ENCODE measurements around the gene CD101.

CD101 gene

GRCh38 chr1:117014209-117014608, 12.6 kb downstream of the CD101 start:
- DNase-seq (ENCODE audit: low spot score), result no peak

GRCh38 chr1:117015724-117016123, 14.2 kb downstream of the CD101 start:
- no peak for DNase-seq (ENCODE audit: low spot score)

- no peak for DNase-seq (ENCODE audit: low spot score)
Observed at GRCh38 chr1:117017062-117017461, 15.5 kb downstream of the CD101 start.

- DNase-seq (ENCODE audit: low spot score), result no peak
Observed at GRCh38 chr1:117017648-117018047, 16.1 kb downstream of the CD101 start.

GRCh38 chr1:117020526-117021156, 19.1 kb downstream of the CD101 start:
- DNase-seq (ENCODE audit: low spot score), result no peak

GRCh38 chr1:117022114-117022513, 20.6 kb downstream of the CD101 start:
- DNase-seq (ENCODE audit: low spot score), result no peak

GRCh38 chr1:117025568-117025967, 24.0 kb downstream of the CD101 start:
- no peak for DNase-seq (ENCODE audit: low spot score)

GRCh38 chr1:117026361-117026760, 24.8 kb downstream of the CD101 start:
- no peak for DNase-seq (ENCODE audit: low spot score)

GRCh38 chr1:117029685-117030084, 28.1 kb downstream of the CD101 start:
- DNase-seq (ENCODE audit: low spot score), result no peak

- no peak for DNase-seq (ENCODE audit: low spot score)
Observed at GRCh38 chr1:117030271-117030877, 28.8 kb downstream of the CD101 start.

- DNase-seq (ENCODE audit: low spot score), result no peak
Observed at GRCh38 chr1:117032266-117032665, 30.7 kb downstream of the CD101 start.

- no peak for DNase-seq (ENCODE audit: low spot score)
Observed at GRCh38 chr1:117032681-117033539, 31.4 kb downstream of the CD101 start.

GRCh38 chr1:117033772-117034171, 32.2 kb downstream of the CD101 start:
- no peak for DNase-seq (ENCODE audit: low spot score)

- no peak for DNase-seq (ENCODE audit: low spot score)
Observed at GRCh38 chr1:117034791-117035290, 33.3 kb downstream of the CD101 start.

- no peak for DNase-seq (ENCODE audit: low spot score)
Observed at GRCh38 chr1:117036018-117036461, 34.5 kb downstream of the CD101 start.

GRCh38 chr1:117037802-117038201, 36.2 kb downstream of the CD101 start:
- no peak for DNase-seq (ENCODE audit: low spot score)

GRCh38 chr1:117038236-117038635, 36.7 kb downstream of the CD101 start:
- DNase-seq (ENCODE audit: low spot score), result no peak

GRCh38 chr1:117044217-117044616, 42.7 kb downstream of the CD101 start:
- no peak for DNase-seq (ENCODE audit: low spot score)

- no peak for DNase-seq (ENCODE audit: low spot score)
Observed at GRCh38 chr1:117045644-117046043, 44.1 kb downstream of the CD101 start.

- no peak for DNase-seq (ENCODE audit: low spot score)
Observed at GRCh38 chr1:117046781-117047180, 45.2 kb downstream of the CD101 start.

- no peak for DNase-seq (ENCODE audit: low spot score)
Observed at GRCh38 chr1:117047271-117047670, 45.7 kb downstream of the CD101 start.

GRCh38 chr1:117049857-117050256, 48.3 kb downstream of the CD101 start:
- no peak for DNase-seq (ENCODE audit: low spot score)
